Body of pancreas (tissue), 4 donors: Measurements from ENCODE around the gene SLC22A9. TPM values are rescaled to one million over a fixed set of nuclear protein-coding genes. Genes with fewer than 3 reads are reported as not detected.
A peak's percentile ranks its signal among the peaks of the same experiment; 100 is the strongest.

ENCODE experiments used
- ATAC-seq: fragments of 150-250 bp; one replicate; pipeline ENCODE4 v1.9.1; 2016
- DNase-seq, 4 donors: peaks; one replicate each; pipeline ENCODE4 v3.0.0-alpha.2; 2019
- H3K27ac ChIP-seq, 4 donors: fragments of 200-600 bp; sonication (generic); 1 replicate in 3 of 4; 2 replicates in 1 of 4; pipeline versions ENCODE4 v1.5.1 to v1.6.1; 2016 to 2019; ENCODE audit warnings: mild to moderate bottlenecking in 1 of 4, mixed read lengths in 1 of 4, moderate library complexity in 1 of 4
- H3K27me3 ChIP-seq, 2 donors: fragments of 200-600 bp; sonication (generic); one replicate each; pipeline ENCODE4 v1.6.0; 2016; ENCODE audit warnings: mild to moderate bottlenecking in 1 of 2
- H3K36me3 ChIP-seq, 2 donors: fragments of 200-600 bp; sonication (generic); replicated peaks in 1 of 2; 2 replicates each; pipeline ENCODE4 v1.5.1; 2016; ENCODE audit warnings: low read depth in 2 of 2; ENCODE audit not compliant: insufficient read depth in 1 of 2
- H3K4me1 ChIP-seq: fragments of 200-600 bp; sonication (generic); one replicate; pipeline ENCODE4 v1.6.0; 2016
- H3K4me3 ChIP-seq, 2 donors: fragments of 200-600 bp; sonication (generic); 1 replicate in 1 of 2; 2 replicates in 1 of 2; pipeline ENCODE4 v1.5.1; 2016 to 2019
- H3K9me3 ChIP-seq, 3 donors: fragments of 200-600 bp; sonication (generic); 1 replicate in 2 of 3; 2 replicates in 1 of 3; pipeline ENCODE4 v1.5.1; 2016
- CTCF ChIP-seq, 7 experiments: fragments of 450-650 bp in 4 of 7; fragments of 200-600 bp in 3 of 7; sonication (generic) in 3 of 7; IDR thresholded peaks; one replicate each; pipeline ENCODE4 v1.5.1; 2016 to 2019; ENCODE audit warnings: antibody characterized with exemption in 7 of 7
- POLR2A ChIP-seq, 3 donors: fragments of 450-650 bp; IDR thresholded peaks; one replicate each; pipeline ENCODE4 v1.6.1; 2016; ENCODE audit warnings: antibody characterized with exemption in 3 of 3, mild to moderate bottlenecking in 2 of 3
- WGBS, 2 donors: methylation state at CpG; one replicate each; pipeline ENCODE4 v1.1.5; 2017; 5-methylcytosine and 5-hydroxymethylcytosine counted together
- intact Hi-C: fragments of 100-400 bp; cut with DNase I; formaldehyde crosslinking; loops from one replicate; pipeline ENCODE4 v1.15.1; 2023
- total RNA-seq, 2 donors: library from RNA; depleted of rRNA; stranded (reverse); fragments of >200 nt; gene quantifications; one replicate each; pipeline ENCODE4 v1.1.0, GENCODE V29; 2016

Gene SLC22A9
- total RNA-seq, 2 donors from 2014 or later: 0.66 TPM; not detected in 1

GRCh38 chr11:63352144-63352543 is 17.4 kb upstream of the SLC22A9 start:
- intact Hi-C loops: no loop called here
- no peaks in the 10 kb centered on the region for H3K9me3 ChIP-seq
- H3K36me3 ChIP-seq: no peaks in the 10 kb centered on the region
- no peak for TF ChIP-seq CTCF (IDR thresholded peaks at IDR 0.05)
- TF ChIP-seq POLR2A (IDR thresholded peaks at IDR 0.05): no peak
- ATAC-seq (no peak), DNase-seq (no peak)
- no peaks in the 10 kb centered on the region for H3K4me1 ChIP-seq
- no peak overlapping the region for H3K4me3 ChIP-seq
- H3K27me3 ChIP-seq: no peaks in the 10 kb centered on the region
- H3K27ac ChIP-seq: no peak overlapping the region
- 73 to 85% methylated on average over 4 of the region's 4 CpGs for WGBS, 2 donors

GRCh38 chr11:63362196-63362793 is 7.3 kb upstream of the SLC22A9 start:
- H3K27ac ChIP-seq: no peak overlapping the region
- WGBS, 2 donors: 74 to 87% methylated on average over 1 of the region's 1 CpG
- H3K4me1 ChIP-seq: no peaks in the 10 kb centered on the region
- no peaks in the 10 kb centered on the region for H3K36me3 ChIP-seq
- H3K27me3 ChIP-seq: no peaks in the 10 kb centered on the region
- intact Hi-C loops: no loop called here
- no peak overlapping the region for H3K4me3 ChIP-seq
- no peaks in the 10 kb centered on the region for H3K9me3 ChIP-seq
- no peak for DNase-seq
- ATAC-seq: no peak
- TF ChIP-seq POLR2A (IDR thresholded peaks at IDR 0.05) (no peak), CTCF (IDR thresholded peaks at IDR 0.05) (no peak)

GRCh38 chr11:63369971-63370588 is 495 bp downstream of the SLC22A9 start:
- no peaks in the 10 kb centered on the region for H3K9me3 ChIP-seq
- DNase-seq (no peak), ATAC-seq (no peak)
- H3K4me1 ChIP-seq: peaks cover 24% of the 10 kb centered on the region
- WGBS, 2 donors: 91 to 95% methylated on average over 7 of the region's 7 CpGs
- H3K36me3 ChIP-seq: no peaks in the 10 kb centered on the region
- H3K27me3 ChIP-seq: no peaks in the 10 kb centered on the region
- TF ChIP-seq CTCF (IDR thresholded peaks at IDR 0.05) (no peak), POLR2A (IDR thresholded peaks at IDR 0.05) (no peak)
- intact Hi-C loops: no loop called here
- peak overlapping the region in 3 of 4 donors; percentile 60 to 79 (median 69) for H3K27ac ChIP-seq
- no peak overlapping the region for H3K4me3 ChIP-seq

GRCh38 chr11:63371396-63371795 is 1.8 kb downstream of the SLC22A9 start:
- no peak overlapping the region for H3K27ac ChIP-seq
- TF ChIP-seq CTCF (IDR thresholded peaks at IDR 0.05): no peak
- no peak for TF ChIP-seq POLR2A (IDR thresholded peaks at IDR 0.05)
- WGBS, 2 donors: 69 to 73% methylated on average over 2 of the region's 2 CpGs

GRCh38 chr11:63375434-63375833 is 5.8 kb downstream of the SLC22A9 start:
- no peak for TF ChIP-seq POLR2A (IDR thresholded peaks at IDR 0.05)
- no peak for TF ChIP-seq CTCF (IDR thresholded peaks at IDR 0.05)
- WGBS, 2 donors: 63 to 65% methylated on average over 2 of the region's 2 CpGs
- no peak for DNase-seq
- H3K27ac ChIP-seq: no peak overlapping the region
- H3K36me3 ChIP-seq: no peaks in the 10 kb centered on the region
- H3K27me3 ChIP-seq: no peaks in the 10 kb centered on the region
- H3K9me3 ChIP-seq: no peaks in the 10 kb centered on the region
- ATAC-seq: no peak
- intact Hi-C loops: no loop called here
- H3K4me1 ChIP-seq: peaks cover 10% of the 10 kb centered on the region
- no peak overlapping the region for H3K4me3 ChIP-seq

More at GRCh38 chr11:63371396-63371795, 1.8 kb downstream of the SLC22A9 start:
- H3K4me1 ChIP-seq: peaks cover 24% of the 10 kb centered on the region
- no peak for ATAC-seq
- intact Hi-C loops: no loop called here
- DNase-seq: no peak
- no peaks in the 10 kb centered on the region for H3K9me3 ChIP-seq
- no peak overlapping the region for H3K4me3 ChIP-seq
- H3K27me3 ChIP-seq: no peaks in the 10 kb centered on the region
- no peaks in the 10 kb centered on the region for H3K36me3 ChIP-seq
